Neutrophil (primary cell): ENCODE data around the gene ZNF653.
A peak's percentile ranks its signal among the peaks of the same experiment; 100 is the strongest.

Source experiments
- H3K27ac ChIP-seq: fragments of 200-600 bp; sonication (generic); 2 replicates; pipeline ENCODE4 v1.5.1; 2016; ENCODE audit warnings: mild to moderate bottlenecking, moderate library complexity
- H3K27me3 ChIP-seq: fragments of 200-600 bp; sonication (generic); 2 replicates; pipeline ENCODE4 v1.6.0; 2016; ENCODE audit warnings: mild to moderate bottlenecking
- H3K36me3 ChIP-seq: fragments of 200-600 bp; sonication (generic); 2 replicates; pipeline ENCODE4 v1.5.1; 2017
- H3K4me1 ChIP-seq, 2 experiments: fragments of 200-600 bp in 1 of 2; sonication (generic) in 1 of 2; 1 replicate in 1 of 2; 2 replicates in 1 of 2; pipeline versions ENCODE4 v1.5.1 to v1.6.1; 2013 to 2016; ENCODE audit warnings: low read depth in 1 of 2, low read length in 1 of 2, mild to moderate bottlenecking in 1 of 2, moderate library complexity in 1 of 2; ENCODE audit not compliant: control insufficient read depth in 1 of 2, insufficient read depth in 1 of 2
- H3K4me3 ChIP-seq, 2 experiments: fragments of 200-600 bp in 1 of 2; sonication (generic) in 1 of 2; 1 replicate in 1 of 2; 2 replicates in 1 of 2; pipeline ENCODE4 v1.5.1; 2013 to 2016; ENCODE audit warnings: low read depth in 1 of 2, low read length in 1 of 2, mild to moderate bottlenecking in 1 of 2, moderate library complexity in 1 of 2
- H3K9me3 ChIP-seq: fragments of 200-600 bp; sonication (generic); 2 replicates; pipeline ENCODE4 v1.5.1; 2016
- CTCF ChIP-seq: fragments of 200-600 bp; sonication (generic); IDR thresholded peaks from 2 replicates; pipeline ENCODE4 v1.5.1; 2016; ENCODE audit warnings: antibody characterized with exemption

ZNF653 gene

GRCh38 chr19:11482384-11483050 is 23.1 kb downstream of the ZNF653 start:
- no peaks in the 10 kb centered on the region for H3K9me3 ChIP-seq
- H3K4me3 ChIP-seq: peak overlapping the region; percentile 7 to 61
- H3K27ac ChIP-seq: no peak overlapping the region
- peaks cover 62% of the 10 kb centered on the region for H3K27me3 ChIP-seq
- H3K4me1 ChIP-seq: peaks cover 15 to 34% of the 10 kb centered on the region in 2 experiments
- H3K36me3 ChIP-seq: no peaks in the 10 kb centered on the region
- peak; percentile 88 for TF ChIP-seq CTCF

- Histone ChIP-seq H3K27me3 (peaks cover 69% of the 10 kb centered on the region), H3K27ac (no peak overlapping the region), H3K36me3 (no peaks in the 10 kb centered on the region), H3K4me3 (peak overlapping the region; percentile 7 to 61), H3K9me3 (no peaks in the 10 kb centered on the region), H3K4me1 (peaks cover 15 to 34% of the 10 kb centered on the region in 2 experiments)
- TF ChIP-seq CTCF: no peak
Observed at GRCh38 chr19:11481534-11482383, 23.9 kb downstream of the ZNF653 start.

DNA sequence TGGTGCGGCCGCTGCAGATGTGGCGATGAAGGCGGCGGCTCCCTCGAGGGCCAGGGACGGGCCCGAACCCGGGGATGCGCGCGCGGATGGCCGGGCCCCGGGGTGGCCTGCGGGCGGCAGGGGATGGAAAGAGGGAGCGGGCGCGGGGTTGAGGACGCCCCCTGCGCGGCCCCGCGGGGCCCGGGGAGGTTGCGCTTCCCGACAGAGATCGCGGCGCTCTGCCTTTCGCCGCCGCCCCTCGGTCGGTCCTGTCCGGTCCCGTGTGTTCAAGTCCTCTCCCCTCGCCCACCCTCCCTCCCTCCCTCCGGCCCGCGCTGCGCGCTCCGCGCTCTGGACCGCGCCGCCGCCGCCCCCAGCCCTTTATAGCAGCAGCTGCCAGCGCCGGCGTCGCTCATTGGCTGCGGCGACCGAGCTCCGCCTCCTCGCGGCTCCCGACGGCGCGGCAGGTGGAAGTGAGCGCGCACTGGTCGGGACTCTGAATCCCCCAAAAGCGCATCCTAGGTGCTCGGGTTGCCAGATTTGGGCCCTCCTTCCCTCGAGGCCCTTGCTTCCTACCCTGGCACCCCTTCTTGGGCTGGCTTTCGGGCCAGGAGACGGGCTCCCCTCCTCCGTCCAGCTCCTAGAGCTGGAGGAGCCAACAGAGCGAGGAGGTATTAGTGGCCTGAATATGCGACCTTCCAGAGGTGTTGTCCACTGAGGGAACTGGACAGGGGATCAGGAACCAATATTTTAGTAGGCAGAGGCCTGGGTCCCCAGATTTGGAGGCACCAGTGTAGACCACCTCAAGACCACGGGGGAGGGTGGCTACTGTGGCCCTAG is 24.7 kb downstream of the ZNF653 start, which contains the start of gene ELAVL3:
TSS of gene ELAVL3 (minus strand) at position 332 of the 819 bp plus-strand sequence. CDS start 438 bp downstream, outside the sequence.
- H3K36me3 ChIP-seq: no peaks in the 10 kb centered on the region
- H3K4me3 ChIP-seq: peak within 1 kb of the TSS in 1 of 2 experiments; percentile 61
- H3K9me3 ChIP-seq: no peaks in the 10 kb centered on the region
- H3K27ac ChIP-seq: no peak within 1 kb of the TSS
- peaks cover 77% of the 10 kb centered on the region for H3K27me3 ChIP-seq
- H3K4me1 ChIP-seq: peaks cover 15 to 34% of the 10 kb centered on the region in 2 experiments
- TF ChIP-seq CTCF: no peak

DNA sequence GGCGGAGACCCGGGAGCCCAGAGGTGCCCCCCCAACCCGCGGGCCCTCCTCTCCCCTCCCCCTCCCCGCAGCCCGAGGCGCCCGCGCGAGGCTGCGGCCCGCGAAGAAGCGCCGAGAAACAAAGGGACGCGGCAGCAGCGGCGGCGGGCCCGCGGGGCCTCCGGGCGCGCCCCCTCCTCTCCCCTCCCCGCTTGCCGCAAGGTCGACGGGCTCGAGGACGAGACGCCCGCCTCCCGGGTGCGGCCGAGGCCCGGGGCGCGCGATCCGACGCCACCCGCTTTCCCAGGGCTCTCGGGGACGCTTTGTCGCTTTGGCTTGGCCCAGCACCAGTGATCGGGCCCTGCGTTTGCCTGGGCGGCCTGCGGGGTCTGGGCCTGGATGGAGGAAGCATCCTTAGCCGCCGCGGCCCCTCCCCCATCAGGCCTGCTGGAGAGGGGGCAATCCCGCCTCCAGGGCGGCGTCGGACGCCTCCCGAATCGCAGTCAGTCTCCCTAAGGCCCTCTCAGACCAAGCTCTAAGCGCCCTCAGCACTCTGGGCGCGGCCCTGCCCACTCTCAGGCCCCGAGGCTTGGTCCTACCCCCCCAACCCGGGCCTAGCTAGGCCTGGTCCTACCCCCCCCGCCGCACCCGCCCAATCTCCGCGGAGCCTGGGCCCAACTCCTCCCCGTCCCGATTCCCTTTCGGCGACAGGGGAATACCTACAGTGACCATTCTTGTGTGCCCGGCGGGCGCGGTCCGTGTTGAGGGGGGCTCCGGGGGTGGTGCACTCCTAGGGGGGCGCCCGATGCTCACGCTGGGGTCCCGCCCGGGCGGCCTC is 25.5 kb downstream of the ZNF653 start:
- H3K36me3 ChIP-seq: no peaks in the 10 kb centered on the region
- H3K9me3 ChIP-seq: no peaks in the 10 kb centered on the region
- H3K4me3 ChIP-seq: no peak overlapping the region
- H3K27me3 ChIP-seq: peaks cover 83% of the 10 kb centered on the region
- H3K27ac ChIP-seq: no peak overlapping the region
- H3K4me1 ChIP-seq: peaks cover 15 to 34% of the 10 kb centered on the region in 2 experiments
- TF ChIP-seq CTCF: no peak
